SK-N-SH (cell line): Measurements from ENCODE around the gene CPT1C. TPM values are rescaled to one million over a fixed set of nuclear protein-coding genes. Genes with fewer than 3 reads are reported as not detected.

Source experiments
- CTCF ChIA-PET: fragments of 300-600, 350-600 bp; formaldehyde crosslinking; extraction: SDS; loops from one replicate; lab custom pipeline; 2021; lab: Yijun Ruan, JAX
- POLR2A ChIA-PET: fragments of 350-600 bp; sonication (Branson Sonifier 250); formaldehyde crosslinking; extraction: SDS; loops from one replicate; lab custom pipeline; 2020; ENCODE audit warnings: antibody characterized with exemption, inconsistent platforms; lab: Yijun Ruan, JAX
- DNase-seq: peaks from one replicate; pipeline ENCODE4 v3.0.0; 2012
- H2AFZ ChIP-seq: fragments of 200-600 bp; sonication (generic); 2 replicates; pipeline ENCODE4 v1.8.1; 2016; ENCODE audit warnings: antibody characterized with exemption, mild to moderate bottlenecking, low read depth
- H3F3A ChIP-seq: fragments of 200-600 bp; sonication (generic); replicated peaks from 2 replicates; pipeline ENCODE3; 2016; ENCODE audit warnings: antibody characterized with exemption, mild to moderate bottlenecking; ENCODE audit not compliant: insufficient read depth
- H3K27ac ChIP-seq, 2 experiments: fragments of 200-500 bp in 1 of 2; fragments of 200-600 bp in 1 of 2; sonication (Bioruptor generic) in 1 of 2; sonication (generic), shearing (Covaris generic) in 1 of 2; 2 replicates each; pipeline versions ENCODE4 v1.5.1 to v1.6.1; 2014 to 2016; ENCODE audit warnings: low read depth in 2 of 2, inconsistent platforms in 1 of 2, low read length in 1 of 2, mild to moderate bottlenecking in 1 of 2, mixed read lengths in 1 of 2
- H3K27me3 ChIP-seq: fragments of 200-600 bp; sonication (generic), shearing (Covaris generic); 2 replicates; pipeline ENCODE4 v1.6.1; 2016; ENCODE audit warnings: mixed run types; ENCODE audit not compliant: insufficient read depth
- H3K36me3 ChIP-seq, 2 experiments: fragments of 200-500 bp in 1 of 2; fragments of 200-600 bp in 1 of 2; sonication (Bioruptor generic) in 1 of 2; sonication (generic) in 1 of 2; replicated peaks in 1 of 2; 2 replicates each; pipeline versions ENCODE3 to v1.5.1; 2014 to 2016; ENCODE audit warnings: low read length in 1 of 2, mild to moderate bottlenecking in 1 of 2; ENCODE audit not compliant: insufficient read depth in 2 of 2, control insufficient read depth in 1 of 2
- H3K4me1 ChIP-seq, 2 experiments: fragments of 200-500 bp in 1 of 2; fragments of 200-600 bp in 1 of 2; sonication (Bioruptor generic) in 1 of 2; sonication (generic), shearing (Covaris generic) in 1 of 2; 2 replicates each; pipeline versions ENCODE4 v1.5.1 to v1.6.1; 2014 to 2016; ENCODE audit warnings: low read depth in 1 of 2, low read length in 1 of 2, mixed run types in 1 of 2; ENCODE audit not compliant: insufficient read depth in 2 of 2, control insufficient read depth in 1 of 2
- H3K4me2 ChIP-seq: fragments of 200-600 bp; sonication (generic), shearing (Covaris generic); 2 replicates; pipeline ENCODE4 v1.6.1; 2017; ENCODE audit warnings: mixed run types
- H3K4me3 ChIP-seq, 2 experiments: fragments of 200-500 bp in 1 of 2; fragments of 200-600 bp in 1 of 2; sonication (Bioruptor generic) in 1 of 2; sonication (generic), shearing (Covaris generic) in 1 of 2; 2 replicates each; pipeline versions ENCODE4 v1.5.1 to v1.8.1; 2014 to 2016; ENCODE audit warnings: low read depth in 2 of 2, inconsistent platforms in 1 of 2, low read length in 1 of 2, mild to moderate bottlenecking in 1 of 2, mixed read lengths in 1 of 2, moderate library complexity in 1 of 2
- H3K79me2 ChIP-seq: fragments of 200-600 bp; sonication (generic); 2 replicates; pipeline ENCODE4 v1.8.1; 2017; ENCODE audit warnings: mild to moderate bottlenecking; ENCODE audit not compliant: insufficient read depth
- H3K9ac ChIP-seq: fragments of 200-600 bp; sonication (generic); 2 replicates; pipeline ENCODE4 v1.6.1; 2017; ENCODE audit warnings: mixed run types
- H3K9me2 ChIP-seq: fragments of 200-600 bp; sonication (generic); 2 replicates; pipeline ENCODE4 v1.6.1; 2017; ENCODE audit warnings: mixed run types
- H3K9me3 ChIP-seq: fragments of 200-600 bp; sonication (generic); 2 replicates; pipeline ENCODE4 v1.6.1; 2017; ENCODE audit warnings: mixed run types, mild to moderate bottlenecking, moderate library complexity
- H4K20me1 ChIP-seq: fragments of 200-600 bp; sonication (generic); 2 replicates; pipeline ENCODE4 v1.6.1; 2017; ENCODE audit warnings: mild to moderate bottlenecking, mixed run types; ENCODE audit not compliant: insufficient read depth
- CHD2 ChIP-seq: fragments of 150-350 bp; IDR thresholded peaks from 2 replicates; pipeline ENCODE4 v1.6.1; 2018; ENCODE audit warnings: low read length; ENCODE audit not compliant: partially characterized antibody
- CTCF ChIP-seq: fragments of 200-600 bp; sonication (generic); IDR thresholded peaks from 2 replicates; pipeline ENCODE4 v1.6.1; 2017; ENCODE audit warnings: antibody characterized with exemption, mild to moderate bottlenecking, moderate library complexity
- ELF1 ChIP-seq: IDR thresholded peaks from 2 replicates; pipeline ENCODE4 v1.4.0; 2012
- MAX ChIP-seq: IDR thresholded peaks from 2 replicates; pipeline ENCODE4 v1.4.0; 2012; ENCODE audit warnings: low read depth
- MXI1 ChIP-seq: IDR thresholded peaks from 2 replicates; pipeline ENCODE4 v1.6.1; 2012; ENCODE audit warnings: mild to moderate bottlenecking, low read depth, low read length, improper control_type of control experiment
- NFIC ChIP-seq: IDR thresholded peaks from 2 replicates; pipeline ENCODE4 v1.4.0; 2012; ENCODE audit warnings: borderline replicate concordance
- PBX3 ChIP-seq: IDR thresholded peaks from 2 replicates; pipeline ENCODE4; 2012
- POLR2AphosphoS5 ChIP-seq: IDR thresholded peaks from 2 replicates; pipeline ENCODE4 v1.6.1; 2012; ENCODE audit warnings: low read depth, low read length
- RAD21 ChIP-seq: IDR thresholded peaks from 2 replicates; pipeline ENCODE4 v1.6.1; 2012; ENCODE audit warnings: mild to moderate bottlenecking, low read length
- SMC3 ChIP-seq: IDR thresholded peaks from 2 replicates; pipeline ENCODE4 v1.6.1; 2012; ENCODE audit warnings: low read depth, low read length, improper control_type of control experiment
- USF1 ChIP-seq: IDR thresholded peaks from 2 replicates; pipeline ENCODE4 v1.4.0; 2012; ENCODE audit warnings: low read depth, borderline replicate concordance
- WGBS: methylation state at CpG from one replicate; pipeline ENCODE4 v1.1.6; 2017; ENCODE audit warnings: low lambda C conversion rate; 5-methylcytosine and 5-hydroxymethylcytosine counted together
- polyA plus RNA-seq, 3 experiments: library from polyadenylated mRNA; depleted of rRNA; stranded (reverse); fragments of >200 nt; gene quantifications; 2 replicates each; pipeline ENCODE4 v1.2.3, GENCODE V29; 2012

The CPT1C gene
- polyA plus RNA-seq, 1 of the 3 experiments (the other 2 are of a cell fraction): 139 TPM

- no peak overlapping the region for H3K4me2 ChIP-seq
- no peak overlapping the region for H3K9ac ChIP-seq
- CTCF ChIA-PET: interaction anchor here (0.8 to 8.0 kb wide), 6 partner anchors 7 to 161 kb away, joined by 3 to 75 read pairs (median 18); partner anchors contain the start of gene PRMT1
- no peak overlapping the region for H2AFZ ChIP-seq
- peaks cover 24% of the 10 kb centered on the region for H3K79me2 ChIP-seq
- DNase-seq: no peak
- peaks cover 10% of the 10 kb centered on the region; the same call in 1 of the 2 replicates for H4K20me1 ChIP-seq
- H3K4me3 ChIP-seq: no peak overlapping the region
- H3K36me3 ChIP-seq: peaks cover 17 to 47% of the 10 kb centered on the region in 2 experiments
- H3K9me3 ChIP-seq: no peaks in the 10 kb centered on the region
- no peak overlapping the region; a peak in 1 of 4 replicates for H3K27ac ChIP-seq
- H3K9me2 ChIP-seq: no peaks in the 10 kb centered on the region
- H3K27me3 ChIP-seq: no peaks in the 10 kb centered on the region
- H3F3A ChIP-seq: peaks cover 18% of the 10 kb centered on the region
- no peak for TF ChIP-seq USF1
- 86% methylated on average over 10 of the region's 12 CpGs for WGBS
- POLR2A ChIA-PET: interaction anchor here (1.2 to 1.5 kb wide), 2 partner anchors 10 to 162 kb away, joined by 4 read pairs; partner anchors contain the start of gene PTOV1
- peaks cover 6 to 28% of the 10 kb centered on the region in 2 experiments; a peak in 2 of 4 replicates for H3K4me1 ChIP-seq
Measured at GRCh38 chr19:49688531-49689132, 2.3 kb upstream of the CPT1C start.

GRCh38 chr19:49689133-49690078 lies 1.5 kb upstream of the CPT1C start, which contains the start of gene ADM5:
Gene ADM5 (plus strand): TSS chr19:49689594. CDS start chr19:49689838, 244 bp downstream.
- H3K4me1 ChIP-seq: peaks cover 6 to 28% of the 10 kb centered on the region in 2 experiments; a peak in 2 of 4 replicates
- peak within 1 kb of the TSS; percentile 81; the same call in 1 of the 2 replicates for H2AFZ ChIP-seq
- peak; percentile 82 for DNase-seq
- peak within 1 kb of the TSS; percentile 77 to 81 for H3K4me3 ChIP-seq
- peaks cover 27% of the 10 kb centered on the region for H3K79me2 ChIP-seq
- H3K36me3 ChIP-seq: peaks cover 17 to 39% of the 10 kb centered on the region in 2 experiments
- peak within 1 kb of the TSS; percentile 71; the same call in 1 of the 2 replicates for H3K9ac ChIP-seq
- peak within 1 kb of the TSS; percentile 60 to 95 for H3K27ac ChIP-seq
- CTCF ChIA-PET: interaction anchor here (0.7 to 8.0 kb wide), 12 partner anchors 8 to 162 kb away, joined by 3 to 75 read pairs (median 4); partner anchors contain the start of genes BCL2L12, IRF3 and PRMT1
- peaks cover 15% of the 10 kb centered on the region for H3F3A ChIP-seq
- peak within 1 kb of the TSS; percentile 95 for H3K4me2 ChIP-seq
- WGBS: 61% methylated on average over 22 of the region's 54 CpGs
- H4K20me1 ChIP-seq: 0 out of 2 replicates have a peak, but pooled peaks cover 4% of the 10 kb centered on the region
- H3K9me2 ChIP-seq: no peaks in the 10 kb centered on the region
- H3K27me3 ChIP-seq: no peaks in the 10 kb centered on the region
- peak; percentile 16 for TF ChIP-seq CHD2
- 0 out of 2 replicates have a peak, but pooled peaks have one; percentile 23 for TF ChIP-seq SMC3
- peak; percentile 76 for TF ChIP-seq CTCF
- no peak for TF ChIP-seq NFIC
- peak; percentile 12; the same call in 1 of the 2 replicates for TF ChIP-seq POLR2AphosphoS5
- TF ChIP-seq PBX3: no peak
- TF ChIP-seq RAD21: peak; percentile 51
- no peak for TF ChIP-seq ELF1
- TF ChIP-seq MAX: peak; percentile 33; the same call in 1 of the 2 replicates
- peak; percentile 53; the same call in 1 of the 2 replicates for TF ChIP-seq MXI1
- TF ChIP-seq, all 33 proteins: peak for 7
- POLR2A ChIA-PET: interaction anchor here (1.2 to 3.2 kb wide), 3 partner anchors 11 to 23 kb away, joined by 4 to 11 read pairs (median 6); partner anchors contain the start of gene PRMT1
- no peaks in the 10 kb centered on the region for H3K9me3 ChIP-seq
